HepG2 (cell line): ENCODE results near the gene TM4SF1. TPM values are rescaled to one million over a fixed set of nuclear protein-coding genes. Genes with fewer than 3 reads are reported as not detected.

ENCODE experiments used
- ARNTL ChIP-seq: sonication (generic); formaldehyde crosslinking; IDR thresholded peaks from 2 replicates; pipeline ENCODE4 v1.4.0; 2020; ENCODE audit warnings: mild to moderate bottlenecking, missing genetic modification reagents
- BRCA1 ChIP-seq: sonication (generic); formaldehyde crosslinking; IDR thresholded peaks from 2 replicates; pipeline ENCODE4 v1.4.0; 2020; ENCODE audit warnings: missing genetic modification reagents
- CHCHD3 ChIP-seq: sonication (generic); formaldehyde crosslinking; IDR thresholded peaks from 2 replicates; pipeline ENCODE4 v1.8.0; 2022; ENCODE audit warnings: mild to moderate bottlenecking, missing genetic modification reagents, moderate library complexity
- CREBL2 ChIP-seq: sonication (generic); formaldehyde crosslinking; IDR thresholded peaks from 2 replicates; pipeline ENCODE4 v1.8.1; 2023; ENCODE audit warnings: missing genetic modification reagents, mild to moderate bottlenecking, borderline replicate concordance
- HNRNPLL ChIP-seq: fragments of 200-400 bp; formaldehyde crosslinking; IDR thresholded peaks from 2 replicates; pipeline ENCODE4 v1.6.1; 2017; ENCODE audit warnings: mild to moderate bottlenecking, low read depth, low read length; ENCODE audit not compliant: poor library complexity, severe bottlenecking
- IKZF5 ChIP-seq: IDR thresholded peaks from 2 replicates; pipeline ENCODE4 v1.6.1; 2018; ENCODE audit warnings: missing genetic modification reagents, mild to moderate bottlenecking, missing compliant biosample characterization
- JARID2 ChIP-seq: sonication (generic); formaldehyde crosslinking; IDR thresholded peaks from 2 replicates; pipeline ENCODE4 v1.8.1; 2023; ENCODE audit warnings: missing genetic modification reagents, inconsistent platforms; ENCODE audit not compliant: insufficient replicate concordance
- KMT2B ChIP-seq: IDR thresholded peaks from 2 replicates; pipeline ENCODE4 v1.6.1; 2016; ENCODE audit warnings: missing genetic modification reagents, missing compliant biosample characterization
- MYNN ChIP-seq: sonication (generic); formaldehyde crosslinking; IDR thresholded peaks from 2 replicates; pipeline ENCODE4 v1.4.0; 2020; ENCODE audit warnings: mild to moderate bottlenecking, low read depth, missing genetic modification reagents
- PAXIP1 ChIP-seq: sonication (generic); formaldehyde crosslinking; conservative IDR thresholded peaks from 2 replicates; pipeline ENCODE4 v1.4.0; 2020; ENCODE audit warnings: mild to moderate bottlenecking, missing genetic modification reagents, moderate library complexity
- RBFOX2 ChIP-seq: fragments of 200-400 bp; formaldehyde crosslinking; IDR thresholded peaks from 2 replicates; pipeline ENCODE4 v1.6.1; 2017; ENCODE audit warnings: low read depth, mild to moderate bottlenecking, low read length
- RBM22 ChIP-seq: fragments of 200-400 bp; formaldehyde crosslinking; optimal IDR thresholded peaks from 2 replicates; pipeline ENCODE3; 2017; ENCODE audit warnings: mild to moderate bottlenecking, low read length, moderate library complexity
- RFX3 ChIP-seq: IDR thresholded peaks from 2 replicates; pipeline ENCODE4 v1.6.1; 2016; ENCODE audit warnings: missing biosample characterization, missing genetic modification reagents
- RFXAP ChIP-seq: sonication (generic); formaldehyde crosslinking; IDR thresholded peaks from 2 replicates; pipeline ENCODE4 v1.4.0; 2020; ENCODE audit warnings: missing genetic modification reagents, borderline replicate concordance
- RXRA ChIP-seq: sonication (generic); formaldehyde crosslinking; IDR thresholded peaks from 2 replicates; pipeline ENCODE4 v1.5.1; 2020; ENCODE audit warnings: missing genetic modification reagents
- SP1 ChIP-seq, 2 experiments: fragments of 450-650 bp in 1 of 2; sonication (generic) in 1 of 2; formaldehyde crosslinking in 1 of 2; IDR thresholded peaks; 2 replicates each; pipeline versions ENCODE4 v1.4.0 to v1.6.1; 2016 to 2020; ENCODE audit warnings: missing genetic modification reagents in 1 of 2
- SRF ChIP-seq: IDR thresholded peaks from 2 replicates; pipeline ENCODE4 v1.6.1; 2011; ENCODE audit warnings: mild to moderate bottlenecking, low read depth, low read length, moderate library complexity
- SRSF4 ChIP-seq: fragments of 200-400 bp; formaldehyde crosslinking; IDR thresholded peaks from one replicate; pipeline ENCODE4 v1.6.1; 2018; ENCODE audit warnings: mild to moderate bottlenecking, low read depth, low read length, moderate library complexity; ENCODE audit not compliant: poor library complexity, severe bottlenecking
- TCF7L2 ChIP-seq: IDR thresholded peaks from 2 replicates; pipeline ENCODE4 v1.6.1; 2011; ENCODE audit warnings: mild to moderate bottlenecking, low read depth, low read length, moderate library complexity
- THYN1 ChIP-seq: sonication (generic); formaldehyde crosslinking; IDR thresholded peaks from 2 replicates; pipeline ENCODE4 v1.8.1; 2023; ENCODE audit warnings: low read depth, mild to moderate bottlenecking, moderate library complexity, missing genetic modification reagents, borderline replicate concordance
- ZFX ChIP-seq: sonication (generic); formaldehyde crosslinking; IDR thresholded peaks from 2 replicates; pipeline ENCODE4 v1.4.0; 2020; ENCODE audit warnings: mild to moderate bottlenecking, low read depth, missing genetic modification reagents, moderate library complexity
- ZNF34 ChIP-seq: sonication (generic); formaldehyde crosslinking; IDR thresholded peaks from 2 replicates; pipeline ENCODE4 v1.4.0; 2020; ENCODE audit warnings: mild to moderate bottlenecking, missing genetic modification reagents, borderline replicate concordance
- ZNF414 ChIP-seq: sonication (generic); formaldehyde crosslinking; IDR thresholded peaks from 2 replicates; pipeline ENCODE4 v1.5.0; 2020; ENCODE audit warnings: missing genetic modification reagents
- ZNF441 ChIP-seq: sonication (generic); formaldehyde crosslinking; IDR thresholded peaks from 2 replicates; pipeline ENCODE4 v1.7.0; 2021; ENCODE audit warnings: missing genetic modification reagents, borderline replicate concordance
- ZNF607 ChIP-seq: sonication (generic); formaldehyde crosslinking; IDR thresholded peaks from 2 replicates; pipeline ENCODE4 v1.5.1; 2020; ENCODE audit warnings: missing genetic modification reagents, mild to moderate bottlenecking, borderline replicate concordance
- ZNF878 ChIP-seq: sonication (generic); formaldehyde crosslinking; IDR thresholded peaks from 2 replicates; pipeline ENCODE4 v1.8.1; 2023; ENCODE audit warnings: mild to moderate bottlenecking, missing genetic modification reagents, moderate library complexity
- ZSCAN21 ChIP-seq: sonication (generic); formaldehyde crosslinking; IDR thresholded peaks from 2 replicates; pipeline ENCODE4 v1.8.0; 2022; ENCODE audit warnings: mild to moderate bottlenecking, missing genetic modification reagents, moderate library complexity, borderline replicate concordance
- polyA plus RNA-seq, 8 experiments: library from polyadenylated mRNA; depleted of rRNA in 3 of 8; stranded (reverse) in 7 of 8; unstranded in 1 of 8; fragments of >200 nt; fragmentation: Illumina TruSeq in 4 of 8; extraction: Trizol in 4 of 8; gene quantifications; 2 replicates each; pipeline versions ENCODE4 v1.2.1 to v1.2.3, GENCODE V29; 2011 to 2016; ENCODE audit warnings: low read depth in 4 of 8, missing spikeins in 1 of 8, mixed read lengths in 1 of 8; ENCODE audit not compliant: insufficient read depth in 1 of 8
- total RNA-seq, 5 experiments: library from RNA; depleted of rRNA; stranded (reverse); fragments of >200 nt; fragmentation: Illumina TruSeq; extraction: Trizol; gene quantifications; 2 replicates each; pipeline ENCODE4 v1.2.3, GENCODE V29; 2016; ENCODE audit warnings: low read depth in 1 of 5

The TM4SF1 gene
- total and polyA plus RNA-seq, 2 of the 13 experiments (the other 11 are each of a cell fraction or from before 2014, with no cell fraction given) = 431 to 1,359 TPM

GRCh38 chr3:149371723-149372114 lies 5.7 kb downstream of the TM4SF1 start (continued):
- TF ChIP-seq MYNN (CRISPR knock-in tag) (no peak), RBFOX2 (peak; percentile 53), ZNF607 (CRISPR knock-in tag) (no peak), PAXIP1 (CRISPR knock-in tag) (no peak), TCF7L2 (no peak), CHCHD3 (CRISPR knock-in tag) (no peak), ZNF441 (CRISPR knock-in tag) (no peak), ZNF878 (0 out of 2 replicates have a peak, but pooled peaks have one; percentile 13), ZSCAN21 (CRISPR knock-in tag) (no peak), ZNF414 (CRISPR knock-in tag) (no peak), BRCA1 (no peak), SRSF4 (peak; percentile 12), KMT2B (CRISPR knock-in tag) (no peak), IKZF5 (CRISPR knock-in tag) (no peak), ARNTL (CRISPR knock-in tag) (no peak), ZFX (CRISPR knock-in tag) (no peak), ZNF34 (CRISPR knock-in tag) (0 out of 2 replicates have a peak, but pooled peaks have one; percentile 14), RFX3 (CRISPR knock-in tag) (no peak), RFXAP (CRISPR knock-in tag) (0 out of 2 replicates have a peak, but pooled peaks have one; percentile 36), THYN1 (no peak), SRF (no peak), HNRNPLL (no peak), RBM22 (peak; percentile 74), JARID2 (no peak), SP1 (IDR thresholded peaks at IDR 0.05) (no peak), SP1 (CRISPR knock-in tag; IDR thresholded peaks at IDR 0.05) (no peak), CREBL2 (CRISPR knock-in tag) (no peak), RXRA (no peak)
